ENCODE results near the gene SLC24A4. TPM values are rescaled to one million over a fixed set of nuclear protein-coding genes. Genes with fewer than 3 reads are reported as not detected.

SLC24A4 gene
- total and polyA plus RNA-seq, 2 of the 4 experiments (the other 2 are of a cell fraction): not detected

GRCh38 chr14:92540472-92541048 is 217.6 kb downstream of the SLC24A4 start:
- no peaks in the 10 kb centered on the region for H3K27me3 ChIP-seq (ENCODE audit: control insufficient read depth, insufficient read depth, low read length)
- H3K4me2 ChIP-seq (ENCODE audit: low read depth, low read length): peak overlapping the region; percentile 16
- DNase-seq: peak; percentile 100
- H3K4me1 ChIP-seq (ENCODE audit: control insufficient read depth, insufficient read depth, low read length): peaks cover 17% of the 10 kb centered on the region
- H3K27ac ChIP-seq (ENCODE audit: insufficient read depth, low read length): peak overlapping the region; percentile 80
- peaks cover 10% of the 10 kb centered on the region for H4K20me1 ChIP-seq (ENCODE audit: insufficient read depth, low read length)
- peaks cover 33 to 74% of the 10 kb centered on the region in 2 experiments for H3K79me1 ChIP-seq (ENCODE audit: low read depth in 1 of 2, low read length in 2 of 2)
- peak overlapping the region; percentile 58 to 82 for H4K8ac ChIP-seq (ENCODE audit: low read depth in 2 of 2, low read length in 2 of 2)
- peak overlapping the region; percentile 93 for H3K56ac ChIP-seq (ENCODE audit: extremely low read depth, insufficient read depth, low read length)
- H2BK5ac ChIP-seq (ENCODE audit: low read depth, low read length, poor library complexity, severe bottlenecking): peak overlapping the region; percentile 91
- H2BK15ac ChIP-seq (ENCODE audit: low read depth, low read length): peak overlapping the region; percentile 68; the same call in 2 of the 3 replicates
- no TSS peak for BruUV-seq (replicated peaks)
- peaks cover 20% of the 10 kb centered on the region for H3K9me1 ChIP-seq (ENCODE audit: insufficient read depth, low read length)
- peak overlapping the region; percentile 97 for H2AK5ac ChIP-seq (ENCODE audit: low read depth, low read length)
- peak overlapping the region; percentile 31 for H4K5ac ChIP-seq (ENCODE audit: low read depth, low read length)
- peak overlapping the region; percentile 61 for H3K14ac ChIP-seq (replicated peaks; ENCODE audit: low read depth, low read length)
- H3K4me3 ChIP-seq (ENCODE audit: insufficient read depth, low read depth, low read length): no peak overlapping the region
- H2BK20ac ChIP-seq (ENCODE audit: low read depth, low read length): peak overlapping the region; percentile 77
- 0% methylated on average over 1 of the region's 6 CpGs; no CpG with 5 or more reads in 1 of the 2 experiments for WGBS, 2 experiments (ENCODE audit: extremely low coverage in 2 of 2, insufficient read length in 1 of 2)
- peak overlapping the region; percentile 85 for H2AFZ ChIP-seq (replicated peaks; ENCODE audit: low read length, poor library complexity)
- H3K4ac ChIP-seq (ENCODE audit: low read depth, low read length): peak overlapping the region; percentile 84
- ATAC-seq (ENCODE audit: low read depth): peak; percentile 87
- intact Hi-C loops (cut with micrococcal nuclease): loop anchor here (1.0 to 5.0 kb wide), 4 partner anchors 38 to 146 kb away; no protein-coding TSS in a partner anchor
- H3K9ac ChIP-seq (ENCODE audit: low read depth, low read length): peak overlapping the region; percentile 32
- H3K9me3 ChIP-seq (ENCODE audit: control insufficient read depth, insufficient read depth, low read length): no peaks in the 10 kb centered on the region
- peak overlapping the region; percentile 91 for H2AK9ac ChIP-seq (replicated peaks; ENCODE audit: low read depth, low read length, poor library complexity)
- H2BK120ac ChIP-seq (ENCODE audit: low read depth, low read length): peak overlapping the region; percentile 89
- peak overlapping the region; percentile 43 for H3K18ac ChIP-seq (ENCODE audit: low read depth, low read length)
- ChIA-PET CTCF (interaction anchor here (0.7 kb wide), 1 partner anchor 49 kb away, joined by 3 read pairs; no protein-coding TSS in a partner anchor), POLR2A (ENCODE audit: unreplicated experiment) (no interaction called here)
- H3K23ac ChIP-seq (ENCODE audit: low read depth, low read length): peak overlapping the region; percentile 55
- in situ Hi-C loops (cut with MboI; ENCODE audit: low sequenced_read_pairs): no loop called here
- H3K36me3 ChIP-seq (ENCODE audit: control insufficient read depth, insufficient read depth, low read length): no peaks in the 10 kb centered on the region
- H4K91ac ChIP-seq (ENCODE audit: insufficient read depth, low read depth, low read length): peak overlapping the region; percentile 94
- dilution Hi-C loops (cut with HindIII; ENCODE audit: low sequenced_read_pairs, unreplicated experiment): no loop called here
- TF ChIP-seq BHLHE40 (IDR thresholded peaks at IDR 0.05; ENCODE audit: low read depth, low read length): peak; percentile 45; the same call in 1 of the 2 replicates
- no peak for TF ChIP-seq CTCF (conservative IDR thresholded peaks at IDR 0.05; ENCODE audit: low read depth, low read length)
- 0 out of 2 replicates have a peak, but pooled peaks have one; percentile 43 for TF ChIP-seq MAZ (IDR thresholded peaks at IDR 0.05; ENCODE audit: borderline replicate concordance, low read depth, low read length)
- TF ChIP-seq MAFK (IDR thresholded peaks at IDR 0.05; ENCODE audit: low read depth, low read length): peak; percentile 46; the same call in 1 of the 2 replicates
- TF ChIP-seq CHD1 (IDR thresholded peaks at IDR 0.05; ENCODE audit: low read depth, low read length): no peak; the same call in 1 of the 2 replicates
- TF ChIP-seq RFX5 (IDR thresholded peaks at IDR 0.05; ENCODE audit: low read depth, low read length): no peak
- peak; percentile 67 for TF ChIP-seq FOS (IDR thresholded peaks at IDR 0.05; ENCODE audit: low read depth, low read length)
- TF ChIP-seq MXI1 (IDR thresholded peaks at IDR 0.05; ENCODE audit: borderline replicate concordance, low read depth, low read length): peak; percentile 35; the same call in 1 of the 2 replicates
- peak; percentile 91 for TF ChIP-seq CEBPB (IDR thresholded peaks at IDR 0.05; ENCODE audit: low read depth, low read length)
- peak; percentile 24; the same call in 1 of the 2 replicates for TF ChIP-seq SMC3 (IDR thresholded peaks at IDR 0.05; ENCODE audit: low read depth, low read length)
- peak; percentile 59 for TF ChIP-seq RCOR1 (IDR thresholded peaks at IDR 0.05; ENCODE audit: insufficient replicate concordance, low read length)
- no peak for TF ChIP-seq ELK1 (IDR thresholded peaks at IDR 0.05; ENCODE audit: borderline replicate concordance, low read depth, low read length)
- no peak for TF ChIP-seq USF2 (IDR thresholded peaks at IDR 0.05; ENCODE audit: low read depth, low read length)
- no peak for TF ChIP-seq POLR2A (IDR thresholded peaks at IDR 0.05; ENCODE audit: low read depth, low read length)
- peak; percentile 41 for TF ChIP-seq RAD21 (IDR thresholded peaks at IDR 0.05; ENCODE audit: low read length)

All from IMR-90 (cell line).